HCT116 (cell line): ENCODE results near the gene RHOT1. TPM values are rescaled to one million over a fixed set of nuclear protein-coding genes. Genes with fewer than 3 reads are reported as not detected.

Experiments
- ATAC-seq: fragments of 200-7000 bp; cut with Tn5 transposase; 2 replicates; pipeline ENCODE4 v1.9.1; 2020; ENCODE audit warnings: mild to moderate bottlenecking, moderate library complexity
- BruUV-seq: library from RNA; stranded (reverse); fragments of 400-500 nt; replicated peaks from 2 replicates; lab custom pipeline; 2021; lab: Mats Ljungman, UMichigan
- CTCF ChIA-PET: fragments of 300-600 bp; sonication (Branson Sonifier 250); formaldehyde crosslinking; loops from one replicate; lab custom pipeline; 2021; ENCODE audit warnings: antibody characterized with exemption; lab: Charles Lee
- POLR2A ChIA-PET: fragments of 300-600, 350-600 bp; sonication (Branson Sonifier 250); formaldehyde crosslinking; loops from one replicate; lab custom pipeline; 2021; ENCODE audit warnings: antibody characterized with exemption; lab: Charles Lee
- RAD21 ChIA-PET, 2 experiments: fragments of 300-600 bp; sonication (Branson Sonifier 250); formaldehyde crosslinking; loops; one replicate each; lab custom pipeline; 2023; ENCODE audit warnings: low total read pairs in 2 of 2; ENCODE audit not compliant: uncharacterized antibody in 2 of 2, unreplicated experiment in 2 of 2, low non-redundant PET in 1 of 2; lab: Charles Lee
- DNase-seq: peaks from one replicate; pipeline ENCODE4 v3.0.0-alpha.2; 2010; ENCODE audit warnings: low read depth, low spot score
- H2AFZ ChIP-seq: fragments of 200-600 bp; shearing (Covaris generic), sonication (generic); 2 replicates; pipeline ENCODE4 v1.6.1; 2017; ENCODE audit warnings: low read depth, mixed run types, mixed read lengths, antibody characterized with exemption, low read length; ENCODE audit not compliant: poor library complexity, severe bottlenecking
- H3K27ac ChIP-seq: 2 replicates; pipeline ENCODE4 v1.5.1; 2012; ENCODE audit warnings: low read depth, low read length
- H3K27me3 ChIP-seq: fragments of 200-600 bp; sonication (generic); 2 replicates; pipeline ENCODE4 v1.6.1; 2016; ENCODE audit warnings: mixed run types, low read length, mixed read lengths; ENCODE audit not compliant: insufficient read depth
- H3K36me3 ChIP-seq, 2 experiments: fragments of 200-500 bp in 1 of 2; fragments of 200-600 bp in 1 of 2; sonication (Bioruptor generic) in 1 of 2; sonication (generic) in 1 of 2; 2 replicates each; pipeline versions ENCODE4 v1.5.1 to v1.6.1; 2014 to 2016; ENCODE audit warnings: low read length in 2 of 2, inconsistent platforms in 1 of 2, mixed read lengths in 1 of 2, mixed run types in 1 of 2; ENCODE audit not compliant: insufficient read depth in 2 of 2, control insufficient read depth in 1 of 2
- H3K4me1 ChIP-seq, 2 experiments: fragments of 200-600 bp in 1 of 2; sonication (generic) in 1 of 2; 2 replicates each; pipeline versions ENCODE4 v1.5.1 to v1.6.1; 2012 to 2017; ENCODE audit warnings: low read length in 2 of 2, inconsistent platforms in 1 of 2, mild to moderate bottlenecking in 1 of 2, mixed read lengths in 1 of 2, mixed run types in 1 of 2, moderate library complexity in 1 of 2; ENCODE audit not compliant: insufficient read depth in 2 of 2, control insufficient read depth in 1 of 2
- H3K4me2 ChIP-seq: fragments of 200-600 bp; sonication (generic); 2 replicates; pipeline ENCODE4 v1.6.1; 2017; ENCODE audit warnings: mixed run types, low read length, mixed read lengths
- H3K4me3 ChIP-seq, 2 experiments: fragments of 200-600 bp in 1 of 2; sonication (generic) in 1 of 2; replicated peaks in 1 of 2; 2 replicates each; pipeline ENCODE4 v1.5.1; 2011 to 2016; ENCODE audit warnings: low read length in 2 of 2, control low read depth in 1 of 2, low read depth in 1 of 2, mild to moderate bottlenecking in 1 of 2, mixed read lengths in 1 of 2, mixed run types in 1 of 2
- H3K79me2 ChIP-seq: fragments of 200-600 bp; sonication (generic); 2 replicates; pipeline ENCODE4 v1.6.1; 2017; ENCODE audit warnings: mild to moderate bottlenecking, mixed run types, low read length, moderate library complexity, mixed read lengths; ENCODE audit not compliant: insufficient read depth
- H3K9ac ChIP-seq: fragments of 200-600 bp; sonication (generic); 2 replicates; pipeline ENCODE4 v1.6.1; 2016; ENCODE audit warnings: low read length, mixed read lengths
- H3K9me2 ChIP-seq: fragments of 200-600 bp; sonication (generic), shearing (Covaris generic); 2 replicates; pipeline ENCODE4 v1.6.1; 2017; ENCODE audit warnings: mixed run types, mild to moderate bottlenecking, moderate library complexity; ENCODE audit not compliant: insufficient read depth
- H3K9me3 ChIP-seq, 2 experiments: fragments of 200-500 bp in 1 of 2; fragments of 200-600 bp in 1 of 2; sonication (Bioruptor generic) in 1 of 2; sonication (generic) in 1 of 2; 2 replicates each; pipeline ENCODE4 v1.6.1; 2014 to 2017; ENCODE audit warnings: low read length in 2 of 2, mixed read lengths in 2 of 2, inconsistent platforms in 1 of 2, low read depth in 1 of 2, mild to moderate bottlenecking in 1 of 2, mixed run types in 1 of 2, moderate library complexity in 1 of 2; ENCODE audit not compliant: control insufficient read depth in 1 of 2, insufficient read depth in 1 of 2
- H4K20me1 ChIP-seq: fragments of 200-600 bp; sonication (generic), shearing (Covaris generic); 2 replicates; pipeline ENCODE4 v1.6.1; 2017; ENCODE audit warnings: mixed run types, mild to moderate bottlenecking, moderate library complexity; ENCODE audit not compliant: insufficient read depth
- CBX3 ChIP-seq: IDR thresholded peaks from 2 replicates; pipeline ENCODE4 v1.6.1; 2012; ENCODE audit warnings: low read depth
- CEBPB ChIP-seq: IDR thresholded peaks from 2 replicates; pipeline ENCODE4 v1.6.1; 2012; ENCODE audit warnings: low read depth
- ELF1 ChIP-seq: IDR thresholded peaks from 2 replicates; pipeline ENCODE4 v1.6.1; 2012; ENCODE audit warnings: low read depth, borderline replicate concordance
- FOSL1 ChIP-seq: IDR thresholded peaks from 2 replicates; pipeline ENCODE4 v1.6.1; 2012; ENCODE audit warnings: low read depth
- MAX ChIP-seq: IDR thresholded peaks from 2 replicates; pipeline ENCODE4 v1.6.1; 2012
- POLR2AphosphoS5 ChIP-seq: IDR thresholded peaks from 2 replicates; pipeline ENCODE4 v1.6.1; 2011; ENCODE audit warnings: mild to moderate bottlenecking, low read depth, low read length, moderate library complexity
- SRF ChIP-seq: IDR thresholded peaks from 2 replicates; pipeline ENCODE4 v1.6.1; 2012; ENCODE audit warnings: low read depth
- TCF7L2 ChIP-seq: IDR thresholded peaks from 2 replicates; pipeline ENCODE4 v1.7.0; 2011; ENCODE audit warnings: borderline replicate concordance, inconsistent platforms; ENCODE audit not compliant: insufficient read depth, insufficient read length; ENCODE audit errors: extremely low read depth
- ZBTB33 ChIP-seq: IDR thresholded peaks from 2 replicates; pipeline ENCODE4 v1.6.1; 2011; ENCODE audit warnings: mild to moderate bottlenecking, low read length, moderate library complexity; ENCODE audit not compliant: insufficient replicate concordance; ENCODE audit errors: extremely low read depth
- ZFX ChIP-seq: fragments of 450-650 bp; IDR thresholded peaks from 2 replicates; pipeline ENCODE4 v1.6.1; 2017
- ZNF274 ChIP-seq: fragments of 200-500 bp; sonication (Bioruptor generic); IDR thresholded peaks from 2 replicates; pipeline ENCODE4 v1.6.1; 2014; ENCODE audit warnings: mild to moderate bottlenecking, low read depth, low read length, inconsistent platforms
- intact Hi-C: fragments of 100-400 bp; cut with micrococcal nuclease; formaldehyde crosslinking; loops from 2 replicates; pipeline ENCODE4 v1.10.0; 2022
- total RNA-seq: library from RNA; stranded (reverse); gene quantifications from one replicate; pipeline ENCODE4 v1.2.1, GENCODE V29; 2021; ENCODE audit not compliant: unreplicated experiment
- TF ChIP-seq, protein P1 (sequence below), 3 experiments: fragments of 200-600 bp in 1 of 3; sonication (generic) in 1 of 3; IDR thresholded peaks in 2 of 3; conservative IDR thresholded peaks in 1 of 3; 2 replicates each; pipeline ENCODE4 v1.5.1; 2012 to 2017; ENCODE audit warnings: low read depth in 2 of 3, low read length in 2 of 3, antibody characterized with exemption in 1 of 3, borderline replicate concordance in 1 of 3, control low read depth in 1 of 3, mild to moderate bottlenecking in 1 of 3, mixed read lengths in 1 of 3, mixed run types in 1 of 3, moderate library complexity in 1 of 3; ENCODE audit not compliant: insufficient read depth in 1 of 3

The RHOT1 gene
- total RNA-seq, 1 experiment from 2014 or later: 33.3 TPM

DNA sequence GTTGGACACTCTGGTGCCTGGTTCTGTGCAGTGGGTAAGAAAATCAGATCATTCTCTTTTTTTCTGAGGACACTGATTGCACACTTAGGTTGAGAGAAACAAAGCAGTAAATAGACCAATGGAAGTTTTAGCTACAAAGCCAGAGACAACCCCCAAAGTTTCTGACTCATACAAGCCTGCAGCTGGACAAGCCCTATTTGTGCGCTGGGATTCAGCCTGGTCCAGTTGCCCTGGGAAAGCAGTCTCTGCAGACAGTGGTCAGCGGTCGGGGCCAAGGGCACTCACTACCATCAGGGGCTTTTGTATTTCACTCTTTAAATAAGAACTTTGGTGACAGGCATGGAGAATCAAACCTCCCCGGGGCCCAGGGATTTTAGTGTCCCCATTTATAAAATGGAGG lies 117.3 kb downstream of the RHOT1 start:
- no peak for ATAC-seq
- ChIA-PET RAD21 (interaction anchor here in 1 of 2 experiments (0.7 kb wide), 1 partner anchor 65 kb away, joined by 7 read pairs; no protein-coding TSS in a partner anchor), POLR2A (no interaction called here), CTCF (no interaction called here)
- Histone ChIP-seq H3K4me1 (no peaks in the 10 kb centered on the region), H3K9me3 (no peaks in the 10 kb centered on the region), H3K27ac (no peak overlapping the region), H3K36me3 (no peaks in the 10 kb centered on the region), H4K20me1 (no peaks in the 10 kb centered on the region), H3K4me2 (no peak overlapping the region), H2AFZ (no peak overlapping the region), H3K9ac (no peak overlapping the region), H3K27me3 (no peaks in the 10 kb centered on the region), H3K4me3 (no peak overlapping the region), H3K79me2 (no peaks in the 10 kb centered on the region), H3K9me2 (no peaks in the 10 kb centered on the region)
- DNase-seq: no peak
- TF ChIP-seq FOSL1: no peak
- TF ChIP-seq ZBTB33: no peak
- TF ChIP-seq SRF: no peak
- no peak for TF ChIP-seq ZFX
- TF ChIP-seq POLR2AphosphoS5: no peak
- no TSS peak for BruUV-seq
- intact Hi-C loops: loop anchor here (10.0 kb wide), 1 partner anchor 495 kb away; no protein-coding TSS in a partner anchor

- Histone ChIP-seq H3K4me1 (peaks cover 0 to 5% of the 10 kb centered on the region in 2 experiments; a peak in 2 of 4 replicates), H4K20me1 (no peaks in the 10 kb centered on the region), H3K36me3 (no peaks in the 10 kb centered on the region), H2AFZ (no peak overlapping the region), H3K4me3 (no peak overlapping the region), H3K9ac (no peak overlapping the region), H3K27me3 (no peaks in the 10 kb centered on the region), H3K79me2 (no peaks in the 10 kb centered on the region), H3K9me2 (no peaks in the 10 kb centered on the region), H3K4me2 (no peak overlapping the region), H3K27ac (no peak overlapping the region), H3K9me3 (no peaks in the 10 kb centered on the region)
- ChIA-PET POLR2A (no interaction called here), RAD21 (no interaction called here), CTCF (no interaction called here)
- no peak for ATAC-seq
- DNase-seq: no peak
- intact Hi-C loops: no loop called here
- no TSS peak for BruUV-seq
- TF ChIP-seq ELF1: no peak
- no peak for TF ChIP-seq ZBTB33
- no peak for TF ChIP-seq ZNF274
- TF ChIP-seq, protein P1, sequence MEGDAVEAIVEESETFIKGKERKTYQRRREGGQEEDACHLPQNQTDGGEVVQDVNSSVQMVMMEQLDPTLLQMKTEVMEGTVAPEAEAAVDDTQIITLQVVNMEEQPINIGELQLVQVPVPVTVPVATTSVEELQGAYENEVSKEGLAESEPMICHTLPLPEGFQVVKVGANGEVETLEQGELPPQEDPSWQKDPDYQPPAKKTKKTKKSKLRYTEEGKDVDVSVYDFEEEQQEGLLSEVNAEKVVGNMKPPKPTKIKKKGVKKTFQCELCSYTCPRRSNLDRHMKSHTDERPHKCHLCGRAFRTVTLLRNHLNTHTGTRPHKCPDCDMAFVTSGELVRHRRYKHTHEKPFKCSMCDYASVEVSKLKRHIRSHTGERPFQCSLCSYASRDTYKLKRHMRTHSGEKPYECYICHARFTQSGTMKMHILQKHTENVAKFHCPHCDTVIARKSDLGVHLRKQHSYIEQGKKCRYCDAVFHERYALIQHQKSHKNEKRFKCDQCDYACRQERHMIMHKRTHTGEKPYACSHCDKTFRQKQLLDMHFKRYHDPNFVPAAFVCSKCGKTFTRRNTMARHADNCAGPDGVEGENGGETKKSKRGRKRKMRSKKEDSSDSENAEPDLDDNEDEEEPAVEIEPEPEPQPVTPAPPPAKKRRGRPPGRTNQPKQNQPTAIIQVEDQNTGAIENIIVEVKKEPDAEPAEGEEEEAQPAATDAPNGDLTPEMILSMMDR (IDR thresholded peaks at IDR 0.05 in 2 of 3, conservative IDR thresholded peaks at IDR 0.05 in 1 of 3; ENCODE audit: borderline replicate concordance in 1 of 3, insufficient read depth in 1 of 3, low read depth in 2 of 3, low read length in 2 of 3): no peak
- no peak for TF ChIP-seq CEBPB
- TF ChIP-seq FOSL1: no peak
- TF ChIP-seq TCF7L2: no peak
- TF ChIP-seq CBX3: no peak
- no peak for TF ChIP-seq POLR2AphosphoS5
- TF ChIP-seq MAX: no peak
Observed at GRCh38 chr17:32261417-32261736, 119.1 kb downstream of the RHOT1 start.
